Spleen (tissue), 11 donors: ENCODE data around the gene C2CD4B. TPM values are rescaled to one million over a fixed set of nuclear protein-coding genes. Genes with fewer than 3 reads are reported as not detected.

Experiments
- DNase-seq: peaks from one replicate; pipeline ENCODE4 v3.0.0-alpha.2; 2020
- H3K27ac ChIP-seq, 8 donors: fragments of 200-600 bp; sonication (generic) in 7 of 8; 1 replicate in 4 of 8; 2 replicates in 4 of 8; pipeline versions ENCODE4 v1.5.0 to v1.8.0; 2016 to 2021; ENCODE audit warnings: inconsistent platforms in 4 of 8, mild to moderate bottlenecking in 4 of 8, moderate library complexity in 1 of 8
- H3K27me3 ChIP-seq, 7 donors: fragments of 200-600 bp; sonication (generic) in 6 of 7; replicated peaks in 1 of 7; 1 replicate in 4 of 7; 2 replicates in 3 of 7; pipeline versions ENCODE4 v1.5.0 to v1.8.0; 2016 to 2021; ENCODE audit warnings: inconsistent platforms in 3 of 7, mild to moderate bottlenecking in 1 of 7
- H3K36me3 ChIP-seq, 6 donors: fragments of 200-600 bp; sonication (generic) in 5 of 6; 1 replicate in 4 of 6; 2 replicates in 2 of 6; pipeline versions ENCODE4 v1.5.0 to v1.8.0; 2016 to 2021; ENCODE audit warnings: inconsistent platforms in 2 of 6
- H3K4me1 ChIP-seq, 6 donors: fragments of 200-600 bp; sonication (generic) in 5 of 6; 1 replicate in 3 of 6; 2 replicates in 3 of 6; pipeline versions ENCODE4 v1.5.0 to v1.8.0; 2016 to 2021; ENCODE audit warnings: inconsistent platforms in 3 of 6
- H3K4me3 ChIP-seq, 8 donors: fragments of 200-600 bp; sonication (generic) in 7 of 8; 1 replicate in 4 of 8; 2 replicates in 4 of 8; pipeline versions ENCODE4 v1.5.0 to v1.8.0; 2016 to 2021; ENCODE audit warnings: inconsistent platforms in 4 of 8, mild to moderate bottlenecking in 4 of 8, moderate library complexity in 2 of 8
- H3K9me3 ChIP-seq, 8 donors: fragments of 200-600 bp; sonication (generic) in 7 of 8; 1 replicate in 4 of 8; 2 replicates in 4 of 8; pipeline versions ENCODE4 v1.5.0 to v1.8.0; 2016 to 2021; ENCODE audit warnings: inconsistent platforms in 4 of 8
- POLR2A ChIP-seq, 3 donors: fragments of 450-650 bp; IDR thresholded peaks; one replicate each; pipeline ENCODE4 v1.5.1; 2017; ENCODE audit warnings: antibody characterized with exemption in 3 of 3, mild to moderate bottlenecking in 1 of 3
- POLR2AphosphoS5 ChIP-seq, 3 donors: sonication (generic); formaldehyde crosslinking; IDR thresholded peaks; one replicate each; pipeline ENCODE4 v1.5.1; 2017; ENCODE audit warnings: antibody characterized with exemption in 3 of 3
- WGBS, 5 donors: extraction: QIAGEN DNeasy Blood & Tissue Kit in 3 of 5; methylation state at CpG; one replicate each; pipeline versions ENCODE4 v1.1.5 to v1.1.7; 2013 to 2018; 5-methylcytosine and 5-hydroxymethylcytosine counted together
- intact Hi-C: fragments of 100-400 bp; cut with DNase I; formaldehyde crosslinking; loops from one replicate; pipeline ENCODE4 v1.15.0; 2023; ENCODE audit warnings: low total_unique reads
- polyA plus RNA-seq, 3 donors: library from polyadenylated mRNA; stranded (reverse); fragments of 200-250 nt; gene quantifications; one replicate each; pipeline ENCODE4 v1.2.1, GENCODE V29; 2013
- total RNA-seq, 7 donors: library from RNA; depleted of rRNA in 3 of 7; stranded (reverse); fragments of >200 nt in 3 of 7; fragmentation: NEBNext Ultra II Directional in 4 of 7; extraction: Animal tissue kit (Norgen Biotek cat#: 25700) in 4 of 7; gene quantifications; one replicate each; pipeline versions ENCODE4 v1.1.0 to v1.2.1, GENCODE V29; 2016 to 2021
- TF ChIP-seq, protein P1 (sequence below), 11 experiments: fragments of 200-600 bp in 7 of 11; fragments of 450-650 bp in 4 of 11; sonication (generic) in 4 of 11; IDR thresholded peaks in 8 of 11; conservative IDR thresholded peaks in 3 of 11; 1 replicate in 7 of 11; 2 replicates in 4 of 11; pipeline versions ENCODE4 v1.4.0 to v1.8.0; 2016 to 2021; ENCODE audit warnings: antibody characterized with exemption in 11 of 11, inconsistent platforms in 4 of 11, mild to moderate bottlenecking in 1 of 11
- donor health status: healthy with polysubstance abuse.
- donor health status: DM: no; HTN: no; CAD: no; lungs with moderate emphysema.
- donor health status: DM: no; HTN: no; CAD: no.
- donor health status: Bipolar disorder and iron deficiency.
- donor health status: healthy.
- donor health status: DM: no; HTN: no; CAD: no.
- donor health status: DM: yes; HTN: yes; CAD: no.

C2CD4B gene
- total and polyA plus RNA-seq, 10 donors, result 0.26 to 2.3 (median 0.77) TPM; not detected in 2

DNA sequence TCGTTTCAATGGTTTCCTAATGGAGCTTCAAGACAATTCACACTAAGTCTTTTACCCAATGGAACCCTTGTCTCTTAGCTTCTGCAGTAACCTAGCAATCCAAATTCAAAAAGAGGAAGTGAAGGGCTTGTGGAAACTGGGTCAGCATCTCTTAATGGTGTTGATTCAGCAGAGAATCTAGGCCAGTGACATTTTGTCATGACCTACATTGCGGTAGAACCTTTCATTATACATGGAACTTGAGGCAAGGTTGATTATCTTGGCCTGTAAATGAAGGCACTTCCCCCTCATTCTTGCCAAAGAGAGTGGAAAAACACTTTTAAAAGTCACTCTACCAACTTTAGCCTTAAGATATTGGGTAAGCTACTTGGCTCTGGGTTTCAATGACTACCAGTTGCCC is 42.8 kb downstream of the C2CD4B start:
- no peaks in the 10 kb centered on the region for H3K27me3 ChIP-seq
- H3K36me3 ChIP-seq, result no peaks in the 10 kb centered on the region
- H3K4me1 ChIP-seq, result peaks cover 4 to 47% (median 25%) of the 10 kb centered on the region in 6 donors
- no peak overlapping the region for H3K4me3 ChIP-seq
- TF ChIP-seq POLR2AphosphoS5 (IDR thresholded peaks at IDR 0.05), result no peak
- TF ChIP-seq POLR2A (IDR thresholded peaks at IDR 0.05), result no peak
- TF ChIP-seq, protein P1, sequence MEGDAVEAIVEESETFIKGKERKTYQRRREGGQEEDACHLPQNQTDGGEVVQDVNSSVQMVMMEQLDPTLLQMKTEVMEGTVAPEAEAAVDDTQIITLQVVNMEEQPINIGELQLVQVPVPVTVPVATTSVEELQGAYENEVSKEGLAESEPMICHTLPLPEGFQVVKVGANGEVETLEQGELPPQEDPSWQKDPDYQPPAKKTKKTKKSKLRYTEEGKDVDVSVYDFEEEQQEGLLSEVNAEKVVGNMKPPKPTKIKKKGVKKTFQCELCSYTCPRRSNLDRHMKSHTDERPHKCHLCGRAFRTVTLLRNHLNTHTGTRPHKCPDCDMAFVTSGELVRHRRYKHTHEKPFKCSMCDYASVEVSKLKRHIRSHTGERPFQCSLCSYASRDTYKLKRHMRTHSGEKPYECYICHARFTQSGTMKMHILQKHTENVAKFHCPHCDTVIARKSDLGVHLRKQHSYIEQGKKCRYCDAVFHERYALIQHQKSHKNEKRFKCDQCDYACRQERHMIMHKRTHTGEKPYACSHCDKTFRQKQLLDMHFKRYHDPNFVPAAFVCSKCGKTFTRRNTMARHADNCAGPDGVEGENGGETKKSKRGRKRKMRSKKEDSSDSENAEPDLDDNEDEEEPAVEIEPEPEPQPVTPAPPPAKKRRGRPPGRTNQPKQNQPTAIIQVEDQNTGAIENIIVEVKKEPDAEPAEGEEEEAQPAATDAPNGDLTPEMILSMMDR (IDR thresholded peaks at IDR 0.05 in 8 of 11, conservative IDR thresholded peaks at IDR 0.05 in 3 of 11), result no peak
- no peaks in the 10 kb centered on the region for H3K9me3 ChIP-seq
- WGBS, 5 donors, result 83 to 90% (median 88%) methylated on average over 2 of the region's 2 CpGs
- DNase-seq, result no peak
- intact Hi-C loops, result loop anchor here (10.0 kb wide), 1 partner anchor 63 kb away; no protein-coding TSS in a partner anchor
- peak overlapping the region in 1 of 8 donors; percentile 25 for H3K27ac ChIP-seq

DNA sequence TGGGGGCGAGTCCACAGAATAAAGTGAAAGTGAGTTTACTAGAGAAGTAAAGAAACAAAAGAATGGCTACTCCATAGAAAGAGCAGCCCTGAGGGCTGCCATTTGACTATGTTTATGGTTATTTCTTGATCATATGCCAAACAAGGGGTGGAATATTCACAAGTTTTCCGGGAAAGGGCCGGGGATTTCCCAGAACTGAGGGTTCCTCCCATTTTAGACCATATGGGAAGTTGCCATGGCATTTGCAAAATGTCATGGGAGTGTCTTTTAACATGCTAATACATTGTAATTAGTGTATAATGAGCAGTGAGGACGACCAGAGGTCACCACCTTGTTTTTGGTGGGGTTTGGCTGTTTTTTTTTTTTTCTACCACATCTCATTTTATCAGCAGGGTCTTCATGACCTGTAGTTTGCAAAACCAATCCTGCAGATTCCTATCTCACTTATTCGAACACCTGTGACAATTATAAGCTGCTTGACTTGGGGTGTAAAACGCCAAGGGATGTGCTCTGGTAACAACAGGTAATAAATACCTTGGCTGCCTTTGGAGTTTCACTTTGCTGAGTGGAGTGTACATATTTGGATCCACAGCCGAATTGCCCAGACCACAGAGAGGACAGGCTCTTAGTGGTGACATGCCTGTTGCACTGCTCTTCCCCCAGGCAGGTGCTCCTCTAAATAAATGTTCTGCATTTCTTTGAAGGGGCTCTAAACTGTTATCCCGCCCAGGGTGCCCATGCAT is 43.6 kb downstream of the C2CD4B start:
- no peaks in the 10 kb centered on the region for H3K36me3 ChIP-seq
- H3K9me3 ChIP-seq, result no peaks in the 10 kb centered on the region
- no peak overlapping the region for H3K4me3 ChIP-seq
- H3K4me1 ChIP-seq, result peaks cover 4 to 47% (median 25%) of the 10 kb centered on the region in 6 donors
- DNase-seq, result no peak
- TF ChIP-seq, protein P1 (IDR thresholded peaks at IDR 0.05 in 8 of 11, conservative IDR thresholded peaks at IDR 0.05 in 3 of 11), result no peak
- TF ChIP-seq POLR2AphosphoS5 (IDR thresholded peaks at IDR 0.05) (no peak), POLR2A (IDR thresholded peaks at IDR 0.05) (no peak)
- intact Hi-C loops, result loop anchor here (10.0 kb wide), 1 partner anchor 63 kb away; no protein-coding TSS in a partner anchor
- H3K27me3 ChIP-seq, result no peaks in the 10 kb centered on the region
- H3K27ac ChIP-seq, result no peak overlapping the region
- WGBS, 5 donors, result 75 to 91% (median 89%) methylated on average over 8 of the region's 8 CpGs

DNA sequence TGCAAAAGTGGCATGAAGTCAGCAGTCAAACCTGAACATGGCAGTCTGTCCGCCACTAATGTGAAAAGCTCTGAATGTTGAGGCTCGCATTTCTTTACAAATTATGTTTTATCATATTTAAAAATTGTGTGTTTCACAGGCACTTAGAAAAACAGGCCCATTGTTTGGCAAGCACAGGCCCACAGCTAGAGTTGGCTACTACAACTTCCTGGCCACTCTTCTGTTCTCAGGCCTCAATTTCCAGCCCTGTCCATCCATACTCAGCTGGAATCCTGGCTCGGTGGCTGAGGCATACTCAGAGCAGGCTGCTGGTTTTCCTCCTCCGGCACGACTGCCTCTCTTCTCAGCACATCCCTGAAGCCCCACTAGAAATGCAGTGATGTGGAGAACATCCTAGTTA is 44.3 kb downstream of the C2CD4B start:
- 94 to 98% (median 96%) methylated on average over 5 of the region's 5 CpGs for WGBS, 5 donors
- H3K27me3 ChIP-seq, result no peaks in the 10 kb centered on the region
- no peak for DNase-seq
- intact Hi-C loops, result loop anchor here (10.0 kb wide), 1 partner anchor 64 kb away; no protein-coding TSS in a partner anchor
- H3K27ac ChIP-seq, result no peak overlapping the region
- H3K36me3 ChIP-seq, result no peaks in the 10 kb centered on the region
- no peak overlapping the region for H3K4me3 ChIP-seq
- H3K4me1 ChIP-seq, result peaks cover 4 to 42% (median 25%) of the 10 kb centered on the region in 6 donors
- TF ChIP-seq, protein P1 (IDR thresholded peaks at IDR 0.05 in 8 of 11, conservative IDR thresholded peaks at IDR 0.05 in 3 of 11), result no peak
- TF ChIP-seq POLR2AphosphoS5 (IDR thresholded peaks at IDR 0.05) (no peak), POLR2A (IDR thresholded peaks at IDR 0.05) (no peak)
- no peaks in the 10 kb centered on the region for H3K9me3 ChIP-seq

DNA sequence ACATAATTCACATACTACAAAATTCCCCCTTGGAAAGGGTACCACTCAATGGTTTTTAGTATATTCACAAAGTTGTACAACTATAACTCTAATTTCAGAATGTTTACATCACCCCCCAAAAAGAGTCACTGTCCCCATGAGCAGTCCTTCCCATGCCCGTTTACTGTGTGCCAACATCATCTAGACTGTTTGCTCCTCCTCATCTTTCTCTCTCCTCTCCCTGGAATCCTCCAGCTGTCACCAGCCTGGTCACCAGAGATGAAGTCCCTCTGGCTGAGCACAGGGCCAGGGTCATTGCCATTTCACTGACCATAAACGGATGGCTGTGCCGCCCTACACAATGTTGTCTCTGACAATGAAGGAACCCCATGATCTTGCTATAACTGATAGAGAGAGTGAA is 45.2 kb downstream of the C2CD4B start:
- 83 to 95% (median 94%) methylated on average over 3 of the region's 3 CpGs for WGBS, 5 donors
- Histone ChIP-seq H3K9me3 (no peaks in the 10 kb centered on the region), H3K36me3 (no peaks in the 10 kb centered on the region), H3K4me1 (peaks cover 4 to 33% (median 20%) of the 10 kb centered on the region in 6 donors), H3K27ac (peak overlapping the region in 7 of 8 donors; percentile 37 to 72 (median 65)), H3K27me3 (no peaks in the 10 kb centered on the region), H3K4me3 (no peak overlapping the region)
- no peak for TF ChIP-seq POLR2A (IDR thresholded peaks at IDR 0.05)
- intact Hi-C loops, result loop anchor here (10.0 kb wide), 1 partner anchor 65 kb away; no protein-coding TSS in a partner anchor
- DNase-seq, result no peak
